ENCODE measurements around the gene CELF4. TPM values are rescaled to one million over a fixed set of nuclear protein-coding genes. Genes with fewer than 3 reads are reported as not detected.

The CELF4 gene
- total RNA-seq, 1 experiment from 2014 or later: 0.40 TPM

DNA sequence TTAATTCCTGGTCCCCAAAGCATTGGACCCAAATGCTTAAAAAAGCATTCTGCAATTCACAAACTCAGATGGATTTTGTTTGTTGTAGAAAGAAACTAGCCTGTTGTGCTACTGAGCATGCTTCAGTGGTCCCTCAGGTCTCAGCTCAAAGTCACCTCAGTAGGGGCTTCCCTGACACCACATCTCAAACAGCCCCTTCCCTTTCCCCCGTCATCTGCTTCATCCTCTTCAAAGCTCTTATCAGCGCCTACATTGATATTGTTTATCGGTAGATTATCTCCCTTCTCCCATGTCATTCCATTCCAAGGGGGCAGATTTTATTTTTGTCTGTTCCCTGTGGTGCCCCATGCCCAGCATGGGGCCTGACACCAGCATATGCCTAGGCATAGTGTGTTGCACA lies 172.9 kb downstream of the CELF4 start:
- H3K4me2 ChIP-seq (ENCODE audit: low read length): no peak overlapping the region
- no peaks in the 10 kb centered on the region for H3K27me3 ChIP-seq (ENCODE audit: low read length)
- intact Hi-C loops (cut with micrococcal nuclease): no loop called here
- DNase-seq: no peak
- no TSS peak for BruUV-seq (replicated peaks)
- no peaks in the 10 kb centered on the region for H3K4me1 ChIP-seq (ENCODE audit: insufficient read depth, low read length)
- no peak for TF ChIP-seq CTCF (conservative IDR thresholded peaks at IDR 0.05; ENCODE audit: low read depth, low read length)
- no peak for TF ChIP-seq EZH2phosphoT487 (IDR thresholded peaks at IDR 0.05; ENCODE audit: borderline replicate concordance, low read length)
- TF ChIP-seq EZH2 (IDR thresholded peaks at IDR 0.05; ENCODE audit: low read length, unreplicated experiment): no peak
- no peak overlapping the region for H3K4me3 ChIP-seq (ENCODE audit: low read length)
- no peaks in the 10 kb centered on the region for H3K79me2 ChIP-seq (ENCODE audit: low read length)
- no peaks in the 10 kb centered on the region for H3K9me2 ChIP-seq (replicated peaks; ENCODE audit: low read length)
- no peak overlapping the region for H2AFZ ChIP-seq (ENCODE audit: low read length)
- no peak overlapping the region for H3K27ac ChIP-seq (ENCODE audit: low read length)
- H3F3A ChIP-seq (ENCODE audit: low read length, unreplicated experiment): no peaks in the 10 kb centered on the region
- ChIA-PET CTCF (no interaction called here), POLR2A (ENCODE audit: unreplicated experiment) (no interaction called here)
- no peaks in the 10 kb centered on the region for H3K36me3 ChIP-seq (ENCODE audit: low read depth, low read length)
- no peaks in the 10 kb centered on the region for H4K20me1 ChIP-seq (ENCODE audit: low read length)
- ATAC-seq: no peak
- H3K9ac ChIP-seq (ENCODE audit: low read length): no peak overlapping the region
- H3K9me3 ChIP-seq (ENCODE audit: low read length): no peaks in the 10 kb centered on the region

DNA sequence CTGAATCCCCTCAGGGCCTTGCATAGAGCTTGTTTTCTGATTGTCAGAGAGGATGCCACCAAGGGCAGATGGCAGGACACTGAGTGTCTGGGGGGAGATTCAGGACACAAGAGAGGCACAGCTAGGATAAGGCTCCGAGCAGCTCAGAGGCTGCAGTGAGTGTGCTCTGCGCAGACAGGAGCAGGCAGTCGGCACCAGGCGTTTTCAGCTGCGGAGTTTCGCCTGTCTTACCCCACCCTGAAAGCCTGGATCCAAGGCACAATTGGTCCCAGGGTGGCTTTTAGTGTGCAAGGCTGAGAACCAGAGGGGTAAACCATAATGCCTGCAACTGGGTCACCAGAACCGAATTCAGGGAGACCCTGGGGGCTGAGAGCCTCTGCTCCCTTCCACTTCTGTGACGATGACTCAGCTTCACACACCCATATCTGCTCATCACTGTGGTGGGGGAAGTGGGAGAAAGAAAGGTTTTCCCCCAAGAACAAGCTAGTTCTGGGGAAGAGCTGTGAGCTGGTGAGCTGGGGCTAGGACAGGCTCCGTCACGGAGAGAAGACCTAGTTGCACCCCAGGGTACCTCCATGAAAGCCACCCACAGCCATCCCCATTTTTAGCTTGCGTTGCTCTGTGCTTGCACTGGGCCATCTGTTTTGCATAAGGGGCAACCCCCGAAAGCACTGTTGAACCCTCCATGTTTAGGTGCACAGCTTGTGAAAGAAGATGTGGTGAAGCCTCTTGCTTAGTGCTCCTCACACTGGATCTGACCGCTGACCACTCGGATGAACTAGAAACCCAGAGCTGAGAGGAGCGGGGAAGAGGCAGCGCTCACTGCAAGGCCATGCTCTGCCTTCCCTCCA lies 173.7 kb downstream of the CELF4 start:
- BruUV-seq (replicated peaks): no TSS peak
- POLR2A ChIA-PET (ENCODE audit: unreplicated experiment): no interaction called here
- no peak for TF ChIP-seq CTCF (conservative IDR thresholded peaks at IDR 0.05; ENCODE audit: low read depth, low read length)
- TF ChIP-seq EZH2phosphoT487 (IDR thresholded peaks at IDR 0.05; ENCODE audit: borderline replicate concordance, low read length): no peak
- no peak for TF ChIP-seq EZH2 (IDR thresholded peaks at IDR 0.05; ENCODE audit: low read length, unreplicated experiment)

GRCh38 chr18:37391156-37391555 lies 174.4 kb downstream of the CELF4 start:
- H3K4me2 ChIP-seq (ENCODE audit: low read length): no peak overlapping the region
- ATAC-seq (no peak), DNase-seq (no peak)
- H3K9me3 ChIP-seq (ENCODE audit: low read length): no peaks in the 10 kb centered on the region
- no peak overlapping the region for H3K4me3 ChIP-seq (ENCODE audit: low read length)
- H3F3A ChIP-seq (ENCODE audit: low read length, unreplicated experiment): no peaks in the 10 kb centered on the region
- no TSS peak for BruUV-seq (replicated peaks)
- TF ChIP-seq EZH2phosphoT487 (IDR thresholded peaks at IDR 0.05; ENCODE audit: borderline replicate concordance, low read length) (no peak), CTCF (conservative IDR thresholded peaks at IDR 0.05; ENCODE audit: low read depth, low read length) (no peak), EZH2 (IDR thresholded peaks at IDR 0.05; ENCODE audit: low read length, unreplicated experiment) (no peak)
- H3K4me1 ChIP-seq (ENCODE audit: insufficient read depth, low read length): no peaks in the 10 kb centered on the region
- H2AFZ ChIP-seq (ENCODE audit: low read length): no peak overlapping the region
- POLR2A ChIA-PET (ENCODE audit: unreplicated experiment): no interaction called here
- intact Hi-C loops (cut with micrococcal nuclease): no loop called here
- H3K79me2 ChIP-seq (ENCODE audit: low read length): no peaks in the 10 kb centered on the region
- CTCF ChIA-PET: no interaction called here
- no peaks in the 10 kb centered on the region for H3K27me3 ChIP-seq (ENCODE audit: low read length)
- no peak overlapping the region for H3K9ac ChIP-seq (ENCODE audit: low read length)
- H4K20me1 ChIP-seq (ENCODE audit: low read length): no peaks in the 10 kb centered on the region
- no peaks in the 10 kb centered on the region for H3K9me2 ChIP-seq (replicated peaks; ENCODE audit: low read length)
- H3K27ac ChIP-seq (ENCODE audit: low read length): no peak overlapping the region
- no peaks in the 10 kb centered on the region for H3K36me3 ChIP-seq (ENCODE audit: low read depth, low read length)

More for the DNA sequence above, 173.7 kb downstream of the CELF4 start:
- Histone ChIP-seq H3K4me1 (ENCODE audit: insufficient read depth, low read length) (no peaks in the 10 kb centered on the region), H4K20me1 (ENCODE audit: low read length) (no peaks in the 10 kb centered on the region), H3K79me2 (ENCODE audit: low read length) (no peaks in the 10 kb centered on the region), H3K4me3 (ENCODE audit: low read length) (no peak overlapping the region), H3F3A (ENCODE audit: low read length, unreplicated experiment) (no peaks in the 10 kb centered on the region), H3K27me3 (ENCODE audit: low read length) (no peaks in the 10 kb centered on the region), H3K9me3 (ENCODE audit: low read length) (no peaks in the 10 kb centered on the region), H3K27ac (ENCODE audit: low read length) (no peak overlapping the region), H3K9ac (ENCODE audit: low read length) (no peak overlapping the region), H3K9me2 (replicated peaks; ENCODE audit: low read length) (no peaks in the 10 kb centered on the region), H3K4me2 (ENCODE audit: low read length) (no peak overlapping the region), H3K36me3 (ENCODE audit: low read depth, low read length) (no peaks in the 10 kb centered on the region), H2AFZ (ENCODE audit: low read length) (no peak overlapping the region)
- intact Hi-C loops (cut with micrococcal nuclease): no loop called here
- DNase-seq (no peak), ATAC-seq (no peak)
- CTCF ChIA-PET: no interaction called here

All from PC-3 (cell line).